SH-SY5Y (cell line): ENCODE results near the gene HECTD2.

Experiments used
- GATA2 ChIP-seq: IDR thresholded peaks from 2 replicates; pipeline ENCODE4 v1.6.1; 2011; ENCODE audit warnings: mild to moderate bottlenecking, low read depth, low read length
- GATA3 ChIP-seq: IDR thresholded peaks from 2 replicates; pipeline ENCODE4 v1.6.1; 2011; ENCODE audit warnings: low read depth, mild to moderate bottlenecking, low read length, moderate library complexity

GRCh38 chr10:91536733-91537132, 126.6 kb downstream of the HECTD2 start:
- TF ChIP-seq GATA2 (no peak), GATA3 (no peak)
